Activated CD4-positive, alpha-beta T cell treated with anti-CD3 and anti-CD28 coated beads, Interleukin-2, amount 10 ng/mL, durations not matched to agents 7 days and 5 days (primary cell): ENCODE measurements around the gene BIN2. TPM values are rescaled to one million over a fixed set of nuclear protein-coding genes. Genes with fewer than 3 reads are reported as not detected.
"Not testable (repeated sequence)": the region's sequence is repeated elsewhere in the genome, so short reads cannot be mapped to it uniquely, and the experiment has no call there.

Experiments used
- CTCF ChIA-PET: fragments of 350-600 bp; sonication (Branson Sonifier 250); formaldehyde crosslinking; loops from one replicate; lab custom pipeline; 2021; ENCODE audit warnings: antibody characterized with exemption; lab: Charles Lee
- POLR2A ChIA-PET: fragments of 350-600 bp; sonication (Branson Sonifier 250); formaldehyde crosslinking; loops from one replicate; lab custom pipeline; 2021; ENCODE audit warnings: antibody characterized with exemption; lab: Charles Lee
- DNase-seq: peaks from one replicate; pipeline ENCODE4 v3.0.0-alpha.2; 2020
- H3K27ac Mint-ChIP-seq: one replicate; pipeline ENCODE4 v1.8.0; 2021; ENCODE audit warnings: mild to moderate bottlenecking, moderate library complexity, mixed read lengths
- H3K27me3 Mint-ChIP-seq: one replicate; pipeline ENCODE4 v1.8.0; 2021; ENCODE audit warnings: mixed read lengths
- H3K36me3 Mint-ChIP-seq: one replicate; pipeline ENCODE4 v1.8.0; 2021; ENCODE audit warnings: low read depth, mixed read lengths
- H3K4me1 Mint-ChIP-seq: one replicate; pipeline ENCODE4 v1.8.0; 2021; ENCODE audit warnings: mixed read lengths
- H3K4me3 Mint-ChIP-seq: one replicate; pipeline ENCODE4 v1.8.0; 2021; ENCODE audit warnings: mild to moderate bottlenecking, moderate library complexity, mixed read lengths
- H3K9me3 Mint-ChIP-seq: one replicate; pipeline ENCODE4 v1.8.0; 2021; ENCODE audit warnings: mixed read lengths
- total RNA-seq, 2 experiments: library from RNA; stranded (reverse); gene quantifications; one replicate each; pipeline ENCODE4 v1.2.3, GENCODE V29; 2021

The BIN2 gene
- total RNA-seq, 2 experiments from 2014 or later = 200 to 226 TPM

- peak; percentile 64 for DNase-seq
- peaks cover 32% of the 10 kb centered on the region for H3K4me1 Mint-ChIP-seq
- H3K9me3 Mint-ChIP-seq = no peaks in the 10 kb centered on the region
- CTCF ChIA-PET = interaction anchor here (0.5 to 2.6 kb wide), 10 partner anchors 17 to 1130 kb away, joined by 3 to 20 read pairs (median 3); no protein-coding TSS in a partner anchor
- peak overlapping the region; percentile 68 for H3K4me3 Mint-ChIP-seq
- POLR2A ChIA-PET = no interaction called here
- peaks cover 4% of the 10 kb centered on the region for H3K36me3 Mint-ChIP-seq
- peaks cover 26% of the 10 kb centered on the region for H3K27me3 Mint-ChIP-seq
- H3K27ac Mint-ChIP-seq = peak overlapping the region; percentile 77
Measured at GRCh38 chr12:51269174-51270066, 54.6 kb downstream of the BIN2 start.

GRCh38 chr12:51265024-51265423 lies 59.0 kb downstream of the BIN2 start:
- Mint-ChIP-seq H3K9me3 (no peaks in the 10 kb centered on the region), H3K27me3 (peaks cover 9% of the 10 kb centered on the region), H3K27ac (no peak overlapping the region), H3K36me3 (peaks cover 4% of the 10 kb centered on the region), H3K4me3 (no peak overlapping the region), H3K4me1 (peaks cover 31% of the 10 kb centered on the region)
- POLR2A ChIA-PET = no interaction called here
- CTCF ChIA-PET = no interaction called here
- no peak for DNase-seq

GRCh38 chr12:51264297-51264696 lies 59.7 kb downstream of the BIN2 start:
- Mint-ChIP-seq H3K27ac (no peak overlapping the region), H3K4me1 (peaks cover 28% of the 10 kb centered on the region), H3K9me3 (no peaks in the 10 kb centered on the region), H3K27me3 (peaks cover 6% of the 10 kb centered on the region), H3K4me3 (no peak overlapping the region), H3K36me3 (peaks cover 2% of the 10 kb centered on the region)
- ChIA-PET POLR2A (no interaction called here), CTCF (interaction anchor here (0.7 kb wide), 1 partner anchor 23 kb away, joined by 4 read pairs; no protein-coding TSS in a partner anchor)
- no peak for DNase-seq

- no peak overlapping the region for H3K27ac Mint-ChIP-seq
- H3K4me1 Mint-ChIP-seq = peaks cover 23% of the 10 kb centered on the region
- peaks cover 2% of the 10 kb centered on the region for H3K36me3 Mint-ChIP-seq
- no peak overlapping the region for H3K4me3 Mint-ChIP-seq
- H3K27me3 Mint-ChIP-seq = no peaks in the 10 kb centered on the region
- ChIA-PET POLR2A (no interaction called here), CTCF (interaction anchor here (0.6 to 1.6 kb wide), 5 partner anchors 14 to 78 kb away, joined by 3 to 5 read pairs (median 5); partner anchors contain the start of genes DAZAP2 and POU6F1)
- no peaks in the 10 kb centered on the region for H3K9me3 Mint-ChIP-seq
- no peak for DNase-seq
Measured at GRCh38 chr12:51263341-51263740, 60.6 kb downstream of the BIN2 start.

- Mint-ChIP-seq H3K36me3 (peaks cover 2% of the 10 kb centered on the region), H3K4me1 (peaks cover 23% of the 10 kb centered on the region), H3K27ac (no peak overlapping the region), H3K9me3 (no peaks in the 10 kb centered on the region), H3K27me3 (no peaks in the 10 kb centered on the region), H3K4me3 (no peak overlapping the region)
- CTCF ChIA-PET = interaction anchor here (0.6 to 1.9 kb wide), 7 partner anchors 10 to 483 kb away, joined by 3 to 7 read pairs (median 5); partner anchors contain the start of genes DAZAP2 and POU6F1
- POLR2A ChIA-PET = interaction anchor here (0.9 kb wide), 1 partner anchor 65 kb away, joined by 3 read pairs; no protein-coding TSS in a partner anchor
- DNase-seq = peak; percentile 43
Measured at GRCh38 chr12:51262758-51263177, 61.2 kb downstream of the BIN2 start.

GRCh38 chr12:51259600-51259999 lies 64.4 kb downstream of the BIN2 start:
- H3K27me3 Mint-ChIP-seq, H3K4me3 Mint-ChIP-seq, H3K36me3 Mint-ChIP-seq, POLR2A ChIA-PET, H3K9me3 Mint-ChIP-seq, DNase-seq, H3K27ac Mint-ChIP-seq: not testable (repeated sequence)
- CTCF ChIA-PET = interaction anchor here (0.5 kb wide), 1 partner anchor 18 kb away, joined by 4 read pairs; no protein-coding TSS in a partner anchor
- peaks cover 11% of the 10 kb centered on the region for H3K4me1 Mint-ChIP-seq

GRCh38 chr12:51254536-51254935 lies 69.4 kb downstream of the BIN2 start:
- ChIA-PET CTCF (interaction anchor here (0.7 kb wide), 1 partner anchor 171 kb away, joined by 3 read pairs; the partner anchor contains the start of gene CSRNP2), POLR2A (no interaction called here)
- Mint-ChIP-seq H3K36me3 (no peaks in the 10 kb centered on the region), H3K27ac (no peak overlapping the region), H3K4me1 (peaks cover 4% of the 10 kb centered on the region), H3K27me3 (no peaks in the 10 kb centered on the region), H3K9me3 (no peaks in the 10 kb centered on the region), H3K4me3 (no peak overlapping the region)
- DNase-seq = no peak

- Mint-ChIP-seq H3K4me1 (peaks cover 7% of the 10 kb centered on the region), H3K27ac (no peak overlapping the region), H3K9me3 (no peaks in the 10 kb centered on the region), H3K27me3 (no peaks in the 10 kb centered on the region), H3K4me3 (no peak overlapping the region), H3K36me3 (peaks cover 2% of the 10 kb centered on the region)
- no peak for DNase-seq
- ChIA-PET POLR2A (no interaction called here), CTCF (interaction anchor here (0.5 to 2.1 kb wide), 12 partner anchors 9 to 488 kb away, joined by 3 to 12 read pairs (median 4); partner anchors contain the start of genes DAZAP2 and SMAGP)
Measured at GRCh38 chr12:51253276-51253675, 70.7 kb downstream of the BIN2 start.

GRCh38 chr12:51247523-51248206 lies 76.3 kb downstream of the BIN2 start:
- peak overlapping the region; percentile 75 for H3K27ac Mint-ChIP-seq

GRCh38 chr12:51246254-51246853 lies 77.6 kb downstream of the BIN2 start:
- Mint-ChIP-seq H3K36me3 (peaks cover 46% of the 10 kb centered on the region), H3K4me1 (peaks cover 51% of the 10 kb centered on the region), H3K27me3 (no peaks in the 10 kb centered on the region), H3K27ac (peak overlapping the region; percentile 77), H3K4me3 (peak overlapping the region; percentile 1), H3K9me3 (no peaks in the 10 kb centered on the region)
- ChIA-PET CTCF (interaction anchor here (1.2 to 1.5 kb wide), 2 partner anchors 16 to 28 kb away, joined by 5 to 6 read pairs; partner anchors contain the start of gene POU6F1), POLR2A (interaction anchor here (0.7 kb wide), 1 partner anchor 84 kb away, joined by 3 read pairs; no protein-coding TSS in a partner anchor)
- DNase-seq = peak; percentile 49

More at GRCh38 chr12:51247523-51248206, 76.3 kb downstream of the BIN2 start:
- peaks cover 45% of the 10 kb centered on the region for H3K4me1 Mint-ChIP-seq
- no peak overlapping the region for H3K4me3 Mint-ChIP-seq
- H3K36me3 Mint-ChIP-seq = peaks cover 35% of the 10 kb centered on the region
- no peaks in the 10 kb centered on the region for H3K27me3 Mint-ChIP-seq
- DNase-seq = no peak
- H3K9me3 Mint-ChIP-seq = no peaks in the 10 kb centered on the region
- POLR2A ChIA-PET = no interaction called here
- CTCF ChIA-PET = interaction anchor here (0.6 to 1.3 kb wide), 2 partner anchors 21 to 28 kb away, joined by 3 read pairs; no protein-coding TSS in a partner anchor

- Mint-ChIP-seq H3K27me3 (no peaks in the 10 kb centered on the region), H3K27ac (peak overlapping the region; percentile 77), H3K36me3 (peaks cover 52% of the 10 kb centered on the region), H3K9me3 (no peaks in the 10 kb centered on the region), H3K4me1 (peaks cover 57% of the 10 kb centered on the region), H3K4me3 (peak overlapping the region; percentile 1)
- ChIA-PET POLR2A (interaction anchor here (0.6 kb wide), 1 partner anchor 468 kb away, joined by 3 read pairs; no protein-coding TSS in a partner anchor), CTCF (interaction anchor here (0.5 to 1.5 kb wide), 4 partner anchors 15 to 132 kb away, joined by 3 to 6 read pairs (median 4); partner anchors contain the start of gene POU6F1)
- DNase-seq = no peak
Measured at GRCh38 chr12:51245476-51246253, 78.3 kb downstream of the BIN2 start.
